ENCODE results near the gene PDE6G.
"Not testable (repeated sequence)": the region's sequence is repeated elsewhere in the genome, so short reads cannot be mapped to it uniquely, and the experiment has no call there.

Gene PDE6G

DNA sequence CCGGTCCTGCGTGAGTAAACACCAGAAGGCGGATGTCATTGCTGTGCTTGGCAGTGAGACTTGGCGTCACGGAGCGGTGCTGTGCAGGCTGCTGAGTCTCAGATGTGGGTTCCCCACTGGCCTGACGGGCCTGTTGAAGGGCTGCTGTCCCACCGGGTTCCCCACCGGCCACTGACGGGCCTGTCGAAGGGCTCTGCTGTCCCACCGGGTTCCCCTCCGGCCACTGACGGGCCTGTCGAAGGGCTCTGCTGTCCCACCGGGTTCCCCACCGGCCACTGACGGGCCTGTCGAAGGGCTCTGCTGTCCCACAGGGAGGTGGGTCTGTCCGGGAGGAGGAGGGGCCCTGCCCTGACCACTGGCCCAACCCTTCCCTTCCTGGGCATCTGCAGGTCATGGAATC lies 30.3 kb upstream of the PDE6G start:
- DNase-seq, result no peak

DNA sequence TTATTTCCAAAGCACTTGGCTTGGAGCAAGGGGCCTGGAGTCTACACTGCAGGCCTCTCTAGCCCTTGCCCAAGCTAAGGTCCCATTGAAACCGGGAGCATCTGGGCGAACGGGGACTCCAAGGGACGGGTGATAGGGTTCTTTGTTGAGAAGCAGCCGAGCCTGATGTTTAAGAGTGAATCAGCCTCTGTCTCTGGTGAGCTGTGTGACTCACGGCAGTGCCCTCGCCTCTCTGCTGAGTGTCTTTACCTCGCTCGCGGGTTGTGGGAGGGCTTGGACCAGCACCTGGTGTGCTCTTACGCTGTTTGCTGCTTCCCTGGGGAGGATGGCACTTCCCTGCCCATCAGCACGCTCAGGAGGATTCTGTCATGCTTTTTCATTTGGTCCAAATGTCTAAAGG lies 28.8 kb upstream of the PDE6G start:
- DNase-seq, result no peak

DNA sequence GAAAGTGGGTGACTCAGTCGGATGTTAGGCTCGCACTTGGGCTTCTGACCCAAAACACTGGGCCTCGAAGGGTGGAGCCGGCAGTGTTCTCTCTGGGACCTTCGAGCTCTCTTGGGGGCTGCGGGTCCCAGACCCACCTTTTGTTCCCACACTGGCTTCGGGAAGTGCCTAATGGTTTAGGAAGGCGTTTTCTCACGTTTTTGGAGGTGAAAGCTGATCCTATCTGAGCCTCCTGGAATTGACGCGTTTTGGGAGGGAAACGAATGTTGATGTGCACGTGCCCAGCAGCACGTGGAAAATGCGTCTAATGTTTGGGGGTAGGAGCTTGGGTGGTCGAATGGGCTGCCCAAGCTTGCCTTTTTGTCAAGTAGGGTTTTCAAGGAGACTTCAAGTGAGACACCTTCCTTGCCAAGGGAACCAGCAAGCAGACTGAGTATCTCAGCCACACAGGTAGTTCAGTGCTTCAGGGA lies 28.1 kb upstream of the PDE6G start:
- no peak for DNase-seq

DNA sequence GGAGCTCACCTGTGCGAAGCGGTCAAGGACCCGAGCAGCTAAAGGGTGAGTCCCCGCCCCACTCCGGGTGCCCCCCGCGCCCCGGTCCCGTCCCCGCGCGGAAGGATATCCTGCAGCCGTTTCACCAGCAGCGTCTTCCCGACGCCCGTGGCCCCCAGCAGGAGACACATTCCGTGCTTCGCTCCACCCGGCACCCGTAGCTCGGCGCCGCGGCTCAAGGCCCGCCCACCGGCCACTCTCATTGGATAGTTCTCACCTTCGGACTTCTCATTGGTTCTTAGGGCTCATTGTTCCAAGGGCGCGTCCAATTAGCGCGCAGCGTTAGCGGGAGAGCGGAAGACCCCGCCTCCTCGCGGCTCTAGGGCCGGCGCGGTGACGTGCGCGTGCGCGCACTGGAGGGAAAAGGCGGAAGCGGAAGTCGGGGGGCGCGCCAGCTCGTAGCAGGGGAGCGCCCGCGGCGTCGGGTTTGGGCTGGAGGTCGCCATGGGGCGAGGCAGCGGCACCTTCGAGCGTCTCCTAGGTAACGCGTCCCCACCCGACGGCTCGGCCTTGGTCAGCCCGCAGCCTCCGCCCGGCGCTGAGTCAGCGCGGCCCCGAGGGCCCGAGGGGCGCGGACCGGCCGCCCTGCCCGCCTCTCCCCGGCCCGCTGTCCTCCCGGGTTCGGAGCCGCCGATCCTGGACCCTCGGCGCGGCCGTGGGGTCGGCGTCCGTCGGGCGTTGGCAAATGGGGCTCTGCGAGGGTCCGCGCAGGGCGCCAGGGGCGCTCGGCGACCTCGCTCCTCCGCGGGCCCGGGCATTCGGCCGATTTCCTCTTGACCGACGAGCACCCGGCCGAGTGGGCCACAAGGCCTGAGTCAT lies 27.5 kb upstream of the PDE6G start, which contains the start of the genes ARL16 and HGS:
Gene ARL16 (minus strand): TSS at position 214 of the 858 bp plus-strand sequence. CDS start 44 bp downstream, at position 170.
Gene HGS (plus strand): TSS at position 428 of the 858 bp plus-strand sequence. CDS start 56 bp downstream, at position 484.
- DNase-seq, result peak; percentile 99

DNA sequence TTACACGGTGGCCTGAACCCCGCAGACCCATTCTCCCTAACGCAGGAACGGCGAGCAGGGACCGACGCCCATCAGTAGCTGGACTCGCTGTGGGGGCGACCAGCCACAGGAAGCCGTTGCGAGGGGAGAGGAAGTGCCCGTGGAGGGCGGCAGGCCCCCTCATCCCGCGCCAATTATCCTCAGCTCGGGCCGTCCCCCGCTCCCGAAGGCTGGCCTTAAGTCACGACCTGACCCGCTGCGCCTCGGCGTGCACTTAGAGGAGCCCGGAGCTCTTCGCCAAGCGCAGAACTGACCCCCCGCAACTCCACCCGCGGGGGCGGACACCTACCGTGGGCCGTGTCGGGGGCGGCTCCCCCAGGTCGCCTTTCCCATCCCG lies 26.9 kb upstream of the PDE6G start:
- no peak for DNase-seq

DNA sequence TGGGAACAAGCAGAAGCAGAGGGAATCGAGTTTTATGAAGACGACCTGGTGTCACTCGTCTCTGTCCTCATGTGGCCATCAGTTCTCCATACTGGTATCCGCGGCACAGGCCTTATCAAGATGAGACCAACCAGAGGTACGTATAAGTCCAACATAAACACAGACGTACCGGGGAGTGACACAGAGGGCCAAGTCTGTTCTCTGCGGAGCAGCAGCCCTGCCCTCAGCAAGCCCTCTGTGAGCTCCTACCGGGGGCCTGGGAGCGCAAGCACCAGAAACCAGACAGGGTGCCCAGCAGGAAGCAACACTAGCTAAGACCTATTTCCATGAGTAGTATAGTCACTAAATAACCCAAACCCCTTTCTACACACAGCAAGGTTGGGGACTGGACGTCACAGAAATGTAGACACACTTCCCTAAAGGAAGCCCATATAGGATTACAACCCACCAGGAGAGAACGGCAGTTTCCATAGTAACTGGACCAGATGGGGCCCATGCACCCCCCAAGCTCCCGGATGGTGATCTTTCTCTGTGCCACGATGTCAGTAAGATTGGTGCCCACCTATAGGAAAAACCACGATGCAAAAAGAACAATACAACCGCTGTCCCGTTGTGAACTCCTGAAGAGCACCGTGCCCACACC lies 26.3 kb upstream of the PDE6G start:
- no peak for DNase-seq

DNA sequence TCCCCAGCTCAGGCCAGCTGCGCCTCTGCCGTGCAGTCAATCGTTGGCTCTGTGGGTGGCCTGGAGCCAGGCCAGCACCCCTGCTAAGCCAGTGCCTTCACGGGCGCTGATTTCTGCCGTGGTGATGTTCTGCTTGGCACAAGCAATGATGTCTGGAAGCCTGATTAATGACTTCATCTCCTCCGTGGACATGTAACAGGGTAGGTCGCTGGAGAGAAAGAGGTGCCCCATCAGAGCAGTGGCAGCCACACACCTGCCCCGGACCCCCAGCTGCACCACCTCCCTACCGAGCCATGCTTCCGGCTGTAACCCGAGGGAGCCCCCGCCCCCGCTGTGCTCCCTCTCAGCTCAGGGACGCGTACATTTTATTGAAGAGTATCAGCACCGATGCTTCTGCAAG lies 25.3 kb upstream of the PDE6G start:
- DNase-seq, result peak; percentile 69

DNA sequence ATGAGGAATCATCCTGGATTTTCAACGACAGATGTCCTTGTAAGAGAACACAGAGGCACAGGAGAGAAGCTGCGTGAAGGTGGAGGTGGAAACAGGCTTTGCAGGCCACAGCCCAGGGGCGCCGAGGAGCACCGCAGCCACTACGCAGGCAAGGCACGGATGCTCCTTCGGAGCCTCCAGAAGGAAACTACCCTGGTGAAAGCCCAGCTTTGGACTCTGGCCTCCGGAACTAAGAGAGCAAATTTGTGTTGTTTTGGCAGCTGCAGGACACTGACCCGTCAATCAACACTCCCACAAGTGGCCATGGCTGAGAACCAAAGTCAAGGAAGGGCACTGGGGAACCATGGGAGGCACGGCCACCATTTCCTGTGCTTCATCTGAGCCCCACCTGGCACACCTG lies 23.8 kb upstream of the PDE6G start:
- DNase-seq, result no peak

DNA sequence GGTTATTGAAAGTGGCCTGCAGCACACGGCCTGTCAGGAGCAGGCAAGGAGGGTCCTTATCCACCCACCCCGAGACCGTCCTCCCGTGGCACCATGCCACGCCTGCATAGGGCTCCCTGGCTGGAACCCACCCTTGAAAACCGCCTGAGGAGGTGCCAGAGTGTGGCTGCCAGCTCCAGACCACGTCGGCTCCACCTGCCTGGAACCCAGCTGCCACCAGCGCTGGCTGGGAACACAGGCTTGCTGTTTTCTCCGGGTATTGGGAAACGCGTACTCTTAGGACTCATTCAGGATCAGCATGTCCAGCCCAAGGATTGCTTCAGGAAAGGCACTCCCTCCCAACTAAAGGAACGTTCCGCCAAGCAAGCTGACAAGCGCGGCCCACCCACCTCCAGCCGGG lies 20.6 kb upstream of the PDE6G start:
- DNase-seq, result no peak

DNA sequence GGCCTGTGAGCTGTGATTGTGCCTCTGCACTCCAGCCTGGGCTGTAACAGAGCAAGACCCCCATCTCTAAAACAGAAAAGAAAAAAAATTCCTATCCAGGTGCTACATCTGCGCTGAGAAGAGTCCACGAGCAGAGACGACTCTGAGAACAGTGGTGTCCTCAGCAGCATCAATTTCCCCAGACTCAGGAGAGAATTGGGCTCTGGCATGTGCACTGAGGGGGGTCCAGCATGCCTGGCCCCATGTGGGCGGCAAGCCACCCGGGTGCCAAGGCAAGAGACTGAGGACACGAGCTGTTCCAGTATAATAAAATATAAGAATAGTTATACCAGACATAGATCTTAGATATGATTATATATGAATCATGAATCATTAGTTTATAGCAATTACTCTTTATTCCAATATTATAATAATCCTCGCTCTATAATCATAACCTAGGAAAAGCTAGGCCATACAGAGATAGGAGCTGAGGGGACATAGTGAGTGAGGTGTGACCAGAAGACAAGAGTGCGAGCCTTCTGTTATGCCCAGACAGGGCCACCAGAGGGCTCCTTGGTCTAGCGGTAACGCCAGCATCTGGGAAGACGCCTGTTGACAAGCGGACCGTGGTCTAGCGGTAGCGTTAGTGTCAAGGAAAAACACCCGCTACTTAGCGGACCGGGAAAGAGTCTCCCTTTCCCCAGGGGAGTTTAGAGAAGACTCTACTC lies 19.3 kb upstream of the PDE6G start:
- DNase-seq, result not testable (repeated sequence)

DNA sequence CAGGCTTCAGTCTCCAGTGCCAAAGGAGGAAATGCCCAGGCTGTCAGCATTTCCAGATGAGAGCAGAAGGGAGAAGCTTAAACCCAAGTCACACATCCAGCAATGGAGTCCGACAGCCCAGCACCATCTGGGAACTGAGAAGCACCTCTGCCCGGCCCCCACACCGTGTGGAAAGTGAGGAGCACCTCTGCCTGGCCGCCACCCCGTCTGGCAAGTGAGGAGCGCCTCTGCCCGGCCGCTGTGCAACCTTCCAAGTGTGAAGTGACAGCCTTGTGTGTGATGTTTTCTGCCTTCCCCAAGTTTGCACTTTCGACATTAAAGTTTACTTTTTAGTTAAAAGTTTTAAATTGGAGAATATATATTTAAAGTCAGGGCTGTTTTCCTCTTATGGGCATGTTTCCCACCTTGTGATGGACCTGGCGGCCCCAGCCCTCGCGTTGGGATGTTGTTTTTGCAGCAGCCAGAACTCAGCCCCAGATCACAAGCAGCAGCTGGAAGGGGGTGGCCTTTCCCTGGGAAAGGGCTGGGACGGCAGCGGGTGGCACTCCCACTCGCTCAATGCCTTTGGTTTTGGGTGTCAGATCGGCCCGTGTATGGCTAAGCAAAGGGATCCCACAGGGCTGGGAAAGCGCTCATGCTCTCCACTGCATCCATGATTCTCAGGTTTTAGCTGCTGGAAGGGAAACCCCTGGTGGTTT lies 17.4 kb upstream of the PDE6G start:
- DNase-seq, result no peak

DNA sequence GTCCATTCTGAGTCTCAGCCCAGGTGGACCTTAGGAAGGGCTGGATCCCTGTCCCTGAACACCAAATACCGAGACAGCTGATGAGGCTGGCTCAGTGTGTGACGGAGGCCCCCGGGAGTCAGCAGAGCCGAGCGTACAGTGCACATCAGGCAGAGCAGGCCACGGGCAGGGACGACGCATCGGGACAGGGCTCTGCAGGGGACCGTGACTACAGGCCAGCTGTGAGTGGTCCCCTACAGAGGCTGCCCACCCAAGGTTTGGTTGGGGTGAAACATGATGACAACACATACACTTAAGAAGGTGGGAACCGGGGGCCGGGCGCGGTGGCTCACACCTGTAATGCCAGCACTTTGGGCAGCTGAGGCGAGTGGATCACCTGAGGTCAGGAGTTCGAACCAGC lies 16.6 kb upstream of the PDE6G start:
- no peak for DNase-seq

DNA sequence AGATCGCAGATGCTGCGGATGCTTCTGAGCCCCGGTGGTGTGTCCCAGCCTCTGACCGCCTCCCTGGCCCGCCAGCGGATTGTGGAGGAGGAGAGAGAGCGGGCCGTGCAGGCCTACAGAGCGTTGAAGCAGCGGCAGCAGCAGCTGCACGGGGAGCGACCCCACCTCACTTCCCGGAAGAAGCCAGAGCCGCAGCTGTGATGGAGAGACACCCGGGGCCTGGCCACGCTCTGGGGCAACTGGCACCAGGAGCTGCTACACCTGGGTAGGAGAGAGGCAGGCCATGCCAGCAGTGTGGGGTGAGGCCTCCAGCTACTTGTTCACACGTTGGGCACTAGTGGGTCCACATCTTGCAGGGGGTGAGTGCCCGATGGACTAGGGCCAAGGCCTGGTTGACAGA lies 16.2 kb upstream of the PDE6G start:
- no peak for DNase-seq

DNA sequence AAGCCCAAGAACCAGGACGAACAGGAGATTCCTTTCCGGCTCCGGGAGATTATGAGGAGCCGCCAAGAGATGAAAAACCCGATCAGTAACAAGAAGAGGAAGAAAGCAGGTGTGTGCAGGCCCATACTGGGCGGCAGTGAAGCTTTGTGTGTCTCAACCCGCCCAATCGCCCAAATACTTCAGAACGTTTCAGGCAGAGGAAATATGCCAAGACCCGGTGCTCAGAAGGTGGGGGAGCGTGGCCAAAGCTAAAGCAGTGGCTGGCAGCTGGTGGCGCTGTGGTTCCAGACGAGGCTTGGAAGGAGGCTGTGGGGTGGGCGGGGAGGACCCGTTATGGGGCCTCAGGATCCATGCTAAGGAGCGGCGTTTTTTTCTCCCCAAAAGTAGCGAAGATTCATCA lies 11.4 kb upstream of the PDE6G start:
- DNase-seq, result no peak

DNA sequence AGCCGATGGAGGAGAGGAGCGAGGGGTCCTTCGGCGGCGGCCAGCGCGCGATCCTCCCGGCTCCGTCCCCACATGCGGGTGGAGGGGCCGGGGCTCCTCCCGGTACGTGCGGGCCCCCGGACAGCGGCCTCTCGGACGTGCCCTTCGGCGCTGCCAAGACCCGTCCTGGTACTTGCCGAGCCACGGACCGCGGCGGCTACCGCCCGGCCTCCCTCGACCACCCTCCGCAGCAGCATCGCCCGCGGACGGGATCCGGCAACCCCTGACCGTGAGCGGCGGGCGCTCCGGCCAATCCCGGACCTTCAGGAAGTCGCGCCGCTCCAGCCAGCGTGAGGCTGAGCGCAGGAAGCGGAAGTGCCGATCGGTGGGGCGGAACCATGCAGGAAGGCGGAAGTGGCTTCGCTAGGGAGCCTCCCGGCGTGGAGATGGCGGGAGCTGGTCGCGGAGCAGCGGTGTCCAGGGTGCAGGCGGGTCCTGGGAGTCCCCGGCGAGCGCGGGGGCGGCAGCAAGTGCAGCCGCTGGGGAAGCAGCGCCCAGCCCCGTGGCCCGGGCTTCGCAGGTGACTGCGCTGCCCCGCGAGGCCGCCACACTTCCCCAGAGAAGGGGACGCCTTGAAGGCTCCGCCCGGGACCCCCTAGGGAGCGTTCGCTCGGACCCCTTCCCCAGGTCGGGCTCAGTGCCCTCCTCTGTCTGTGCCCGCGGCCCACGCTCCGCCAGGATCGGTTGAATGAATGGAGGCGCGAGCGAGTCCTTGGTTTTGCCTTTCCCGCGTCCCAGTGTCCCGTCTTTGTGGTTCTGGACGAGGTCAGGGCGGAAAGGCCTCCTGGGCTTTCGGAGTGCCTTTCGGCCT lies 10.2 kb upstream of the PDE6G start, which contains the start of the genes CCDC137 and OXLD1:
Gene CCDC137 (plus strand): TSS at position 396 of the 850 bp plus-strand sequence. CDS start 30 bp downstream, at position 426.
Gene OXLD1 (minus strand): TSS at position 264 of the 850 bp plus-strand sequence. CDS start 28 bp downstream, at position 236.
- peak; percentile 95 for DNase-seq

DNA sequence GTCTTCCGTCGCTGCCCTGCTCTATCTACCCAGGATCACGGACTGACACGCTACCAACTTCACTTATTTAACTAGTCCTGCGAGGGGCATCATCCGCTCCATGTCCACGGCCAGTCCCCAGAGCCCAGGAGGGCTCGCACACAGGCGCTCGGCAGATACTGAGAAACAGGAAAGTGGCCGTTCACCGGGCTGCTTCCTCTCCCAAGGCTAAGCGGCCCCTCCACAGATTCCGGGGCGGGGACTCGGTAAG lies 9.7 kb upstream of the PDE6G start:
- DNase-seq, result no peak

DNA sequence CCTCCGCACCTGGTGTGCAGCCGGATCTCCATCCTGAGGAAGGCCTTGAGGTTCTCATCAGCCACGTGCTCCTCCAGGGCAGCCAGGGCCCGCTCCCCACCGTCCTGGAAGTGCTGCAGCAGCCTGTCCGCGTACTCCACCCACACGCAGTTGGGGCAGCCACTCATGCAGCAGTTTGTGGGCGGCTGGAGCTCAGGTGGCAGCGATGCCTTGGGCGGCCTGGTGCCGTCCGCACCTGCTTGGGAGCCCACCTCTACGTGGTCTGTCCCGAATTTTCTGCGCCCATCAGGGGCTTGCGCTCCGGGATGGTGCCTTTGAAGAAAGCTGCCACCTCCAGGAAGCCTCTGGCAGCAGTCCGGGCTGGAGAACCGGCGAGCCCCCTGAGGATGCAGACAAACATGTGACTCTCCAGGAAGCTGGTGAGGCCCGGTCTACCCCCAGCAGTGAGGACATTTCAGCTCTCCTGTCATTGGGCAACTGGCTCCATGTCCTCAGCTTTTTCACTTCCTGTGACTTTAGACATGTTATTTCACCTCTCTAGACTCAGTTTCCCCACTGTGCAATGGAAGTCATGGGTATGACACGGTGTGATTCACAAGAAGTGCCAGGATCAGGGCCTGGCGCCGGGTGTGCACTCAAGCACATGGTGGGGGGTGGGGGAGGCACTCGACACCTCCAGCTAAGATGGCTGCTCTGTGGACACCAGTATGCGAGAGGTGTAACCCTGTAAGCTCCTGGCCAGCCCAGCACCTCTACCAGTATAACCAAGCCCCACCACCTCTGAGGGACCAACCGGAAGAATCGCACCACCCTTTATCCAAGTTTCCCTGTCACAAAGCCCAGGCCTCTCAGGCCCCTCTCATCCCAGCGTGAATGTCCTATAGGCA lies 9.1 kb upstream of the PDE6G start:
- no peak for DNase-seq

DNA sequence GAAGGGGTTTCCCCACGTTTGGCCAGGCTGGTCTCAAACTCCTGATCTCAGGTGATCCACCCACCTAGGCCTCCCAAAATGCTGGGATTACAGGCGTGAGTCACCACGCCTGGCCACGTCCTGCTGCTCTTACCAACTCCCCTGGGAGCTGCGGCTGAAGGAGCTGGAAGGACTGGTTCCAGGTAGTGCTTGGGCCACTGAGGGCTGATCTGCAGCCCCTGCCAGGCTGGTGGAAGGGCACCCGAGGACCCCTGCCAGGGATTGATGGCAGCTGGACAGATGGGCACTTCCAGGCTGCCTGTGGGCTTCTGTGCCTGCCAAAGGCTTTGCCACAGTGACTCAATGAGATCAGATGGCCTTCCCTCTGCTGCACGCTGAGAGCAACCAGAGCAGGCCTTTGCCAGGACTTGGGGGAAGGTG lies 7.7 kb upstream of the PDE6G start:
- DNase-seq, result no peak

DNA sequence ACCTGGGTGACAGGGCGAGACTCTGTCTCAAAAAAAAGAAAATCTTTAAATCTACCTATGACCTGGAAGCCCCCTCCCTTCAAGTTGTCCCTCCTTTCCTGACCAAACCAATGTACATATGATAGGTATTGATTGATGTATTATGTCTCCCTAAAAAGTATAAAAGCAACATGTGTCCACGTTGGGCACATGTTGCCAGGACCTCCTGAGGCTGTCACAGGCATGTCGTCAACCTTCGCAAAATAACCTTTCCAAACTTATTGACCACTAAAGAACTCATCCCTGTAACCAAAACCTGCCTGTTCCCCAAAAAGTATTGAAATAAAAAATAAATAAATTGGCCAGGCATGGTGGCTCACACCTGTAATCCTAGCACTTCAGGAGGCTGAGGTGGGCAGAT lies 5.7 kb upstream of the PDE6G start:
- no peak for DNase-seq

DNA sequence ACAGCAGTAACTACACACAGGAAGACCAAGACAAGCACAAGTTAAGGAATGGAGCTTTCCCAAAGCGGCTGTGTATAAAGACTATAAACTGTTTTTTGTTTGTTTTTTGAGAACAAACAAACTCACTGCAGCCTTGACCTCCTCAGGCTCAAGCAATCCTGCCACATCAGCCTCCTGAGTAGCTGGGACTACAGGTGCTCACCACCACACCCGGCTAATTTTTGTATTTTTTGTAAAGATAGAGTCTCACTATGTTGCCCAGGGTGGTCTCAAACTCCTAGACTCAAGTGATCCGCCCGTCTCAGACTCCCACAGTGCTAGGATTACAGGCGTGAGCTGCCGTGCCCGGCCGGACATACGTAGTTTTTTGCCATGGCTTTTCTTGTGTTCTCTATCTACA lies 4.1 kb upstream of the PDE6G start:
- no peak for DNase-seq

DNA sequence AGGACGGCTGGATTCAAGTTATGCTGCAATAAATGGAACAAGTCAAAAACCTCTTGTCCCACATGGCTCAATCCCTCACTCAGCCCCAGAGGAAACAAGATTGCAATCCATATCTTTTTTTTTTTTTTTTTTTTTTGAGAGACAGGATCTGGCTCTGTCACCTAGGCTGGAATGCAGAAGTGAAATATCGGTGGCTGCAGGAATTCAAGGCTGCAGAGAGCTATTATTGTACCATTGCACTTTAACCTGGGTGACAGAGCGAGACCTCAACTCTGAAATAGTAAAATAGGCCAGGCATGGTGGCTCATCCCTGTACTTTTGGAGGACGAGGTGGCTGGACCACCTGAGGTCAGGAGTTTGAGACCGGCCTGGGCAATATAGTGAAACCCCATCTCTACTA lies 2.7 kb upstream of the PDE6G start:
- DNase-seq, result no peak

All from NCI-H1092 (cell line).